GM12872 (cell line): ENCODE results near the gene TMPRSS4.

Source experiments
- TF ChIP-seq, protein P1 (sequence below): IDR thresholded peaks from 3 replicates; pipeline ENCODE4 v1.5.1; 2011; ENCODE audit warnings: low read depth, mild to moderate bottlenecking, low read length, moderate library complexity; ENCODE audit not compliant: insufficient read depth

Gene TMPRSS4

DNA sequence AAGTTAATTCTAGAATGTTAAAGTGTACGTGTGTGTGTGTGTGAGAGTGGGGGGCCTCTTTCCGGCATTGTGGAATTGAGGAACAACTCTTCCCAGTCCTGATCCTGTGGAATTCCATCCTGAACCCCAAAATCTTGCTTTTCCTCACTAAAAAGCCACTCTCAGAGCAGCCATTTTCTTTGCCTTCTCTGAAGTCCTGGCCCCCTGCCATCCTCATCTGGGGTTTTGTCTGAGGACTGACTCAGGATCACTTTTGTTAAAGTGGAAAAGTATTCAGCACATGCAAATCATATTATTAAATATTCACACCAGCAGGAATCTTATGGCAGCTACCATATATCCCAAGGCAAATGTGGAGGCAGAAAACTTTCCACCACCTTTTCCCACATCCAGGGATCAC lies 72.0 kb downstream of the TMPRSS4 start:
- TF ChIP-seq, protein P1, sequence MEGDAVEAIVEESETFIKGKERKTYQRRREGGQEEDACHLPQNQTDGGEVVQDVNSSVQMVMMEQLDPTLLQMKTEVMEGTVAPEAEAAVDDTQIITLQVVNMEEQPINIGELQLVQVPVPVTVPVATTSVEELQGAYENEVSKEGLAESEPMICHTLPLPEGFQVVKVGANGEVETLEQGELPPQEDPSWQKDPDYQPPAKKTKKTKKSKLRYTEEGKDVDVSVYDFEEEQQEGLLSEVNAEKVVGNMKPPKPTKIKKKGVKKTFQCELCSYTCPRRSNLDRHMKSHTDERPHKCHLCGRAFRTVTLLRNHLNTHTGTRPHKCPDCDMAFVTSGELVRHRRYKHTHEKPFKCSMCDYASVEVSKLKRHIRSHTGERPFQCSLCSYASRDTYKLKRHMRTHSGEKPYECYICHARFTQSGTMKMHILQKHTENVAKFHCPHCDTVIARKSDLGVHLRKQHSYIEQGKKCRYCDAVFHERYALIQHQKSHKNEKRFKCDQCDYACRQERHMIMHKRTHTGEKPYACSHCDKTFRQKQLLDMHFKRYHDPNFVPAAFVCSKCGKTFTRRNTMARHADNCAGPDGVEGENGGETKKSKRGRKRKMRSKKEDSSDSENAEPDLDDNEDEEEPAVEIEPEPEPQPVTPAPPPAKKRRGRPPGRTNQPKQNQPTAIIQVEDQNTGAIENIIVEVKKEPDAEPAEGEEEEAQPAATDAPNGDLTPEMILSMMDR: no peak

DNA sequence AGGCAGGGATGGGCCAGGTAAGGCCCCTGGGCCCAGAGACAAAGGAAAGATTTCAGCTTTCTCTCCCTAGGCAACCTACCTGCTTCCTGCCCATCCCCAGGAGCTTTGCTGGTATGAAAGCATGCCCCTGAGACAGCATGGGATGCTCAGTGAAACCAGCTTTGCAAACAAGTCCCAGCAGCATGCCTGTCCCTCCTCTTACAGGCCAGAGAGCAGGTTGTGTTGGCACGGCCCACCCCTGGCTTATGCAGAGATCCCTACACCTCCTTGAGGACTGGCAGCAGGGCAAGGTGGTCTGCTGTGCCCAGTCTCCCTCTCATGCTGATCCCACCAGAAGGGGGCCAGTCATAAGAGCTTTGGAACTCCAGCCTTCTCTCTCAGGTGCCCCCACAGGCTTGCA lies 72.6 kb downstream of the TMPRSS4 start:
- TF ChIP-seq, protein P1: no peak

DNA sequence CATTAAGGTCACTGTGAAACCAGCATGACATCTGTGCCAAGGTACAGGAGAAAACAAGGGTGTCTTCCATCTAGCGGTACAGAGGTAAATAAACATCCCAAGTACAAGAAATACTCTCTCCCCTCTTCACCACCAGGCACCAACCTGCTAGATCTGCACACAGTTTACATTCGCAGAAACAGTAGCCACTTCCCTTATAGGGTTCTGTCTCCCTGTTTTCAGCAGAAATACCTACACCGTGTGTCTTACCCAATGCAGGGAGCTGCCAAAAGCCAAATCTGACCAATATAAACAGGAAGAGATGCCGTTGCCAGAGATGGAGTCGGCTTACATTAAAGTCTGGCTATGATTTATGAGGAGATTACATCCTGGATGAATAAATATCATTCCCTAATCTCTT lies 74.6 kb downstream of the TMPRSS4 start:
- TF ChIP-seq, protein P1: no peak

DNA sequence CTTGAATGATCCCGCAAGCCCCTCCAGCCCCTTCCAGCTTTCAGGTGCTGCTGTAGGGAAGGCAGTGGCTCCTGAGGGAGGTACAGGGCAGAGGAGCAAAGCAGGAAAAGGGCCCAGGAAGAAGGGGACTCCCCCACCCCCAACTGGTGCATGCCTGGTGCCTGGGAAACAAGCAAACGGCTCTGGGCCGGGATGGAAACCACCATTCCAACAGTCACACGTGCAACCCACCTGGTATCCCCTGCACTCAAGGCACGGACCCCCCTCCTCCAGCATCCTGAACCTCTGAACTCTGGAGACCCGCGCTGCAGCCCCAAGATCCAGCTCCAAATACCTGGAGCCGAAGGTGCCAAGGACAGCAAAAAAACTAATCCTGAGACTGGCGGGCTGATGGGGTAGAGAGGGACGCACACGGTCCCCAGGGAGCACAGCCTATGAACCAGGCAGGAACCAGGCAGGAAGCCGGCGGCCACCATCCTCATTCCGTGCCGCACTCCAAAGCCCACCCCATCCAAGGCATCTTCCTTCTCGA lies 75.2 kb downstream of the TMPRSS4 start:
- TF ChIP-seq, protein P1: no peak

DNA sequence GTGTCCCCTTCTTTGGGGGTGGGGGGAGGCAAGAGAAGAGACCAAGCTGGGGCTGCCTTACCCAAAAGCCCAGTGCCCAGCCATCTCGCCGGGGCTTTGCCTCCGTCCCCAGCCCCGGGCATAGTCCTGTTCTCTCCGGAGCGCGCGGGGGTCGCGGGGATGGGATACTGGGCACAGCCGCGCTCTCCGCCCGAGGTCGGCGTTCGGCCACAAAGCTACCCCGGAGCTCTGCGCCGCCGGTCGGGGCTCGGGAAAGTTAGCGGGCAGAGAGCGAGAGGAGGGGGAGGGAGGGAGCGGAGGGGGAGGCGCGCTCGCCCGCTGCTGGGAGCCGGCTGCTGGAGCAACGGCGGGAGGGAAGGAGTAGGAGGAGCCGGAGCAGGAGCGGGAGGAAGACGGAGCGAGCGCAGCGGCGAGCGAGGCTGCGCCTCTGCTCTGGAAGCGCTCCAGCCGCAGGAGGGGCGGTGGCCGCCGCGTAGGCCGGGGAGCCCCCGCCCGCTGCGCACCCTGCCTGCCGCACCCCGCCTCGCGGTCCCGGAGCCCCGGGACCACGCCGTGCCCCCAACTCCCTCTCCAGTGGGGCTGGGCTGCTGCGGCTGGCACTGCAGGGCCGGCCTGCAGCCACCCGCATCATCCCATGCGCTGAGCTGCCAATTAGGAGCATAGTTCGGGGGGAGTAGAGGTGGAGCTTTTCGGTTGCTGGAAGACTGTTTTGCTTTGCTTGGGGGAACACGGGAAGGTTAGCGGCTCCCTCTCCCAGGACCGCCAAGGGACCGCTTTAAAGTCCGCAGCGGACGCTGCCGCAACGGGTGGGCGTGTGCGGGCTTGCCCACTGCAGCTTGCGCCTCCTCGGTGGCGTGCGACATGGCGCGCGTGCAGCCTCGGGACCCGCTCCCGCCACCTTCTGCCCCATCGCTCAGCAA lies 75.9 kb downstream of the TMPRSS4 start, which contains the start of gene SCN4B:
SCN4B (minus strand) TSS at position 272 of the 920 bp plus-strand sequence; CDS start at position 122, 150 bp downstream.
- TF ChIP-seq, protein P1: no peak

DNA sequence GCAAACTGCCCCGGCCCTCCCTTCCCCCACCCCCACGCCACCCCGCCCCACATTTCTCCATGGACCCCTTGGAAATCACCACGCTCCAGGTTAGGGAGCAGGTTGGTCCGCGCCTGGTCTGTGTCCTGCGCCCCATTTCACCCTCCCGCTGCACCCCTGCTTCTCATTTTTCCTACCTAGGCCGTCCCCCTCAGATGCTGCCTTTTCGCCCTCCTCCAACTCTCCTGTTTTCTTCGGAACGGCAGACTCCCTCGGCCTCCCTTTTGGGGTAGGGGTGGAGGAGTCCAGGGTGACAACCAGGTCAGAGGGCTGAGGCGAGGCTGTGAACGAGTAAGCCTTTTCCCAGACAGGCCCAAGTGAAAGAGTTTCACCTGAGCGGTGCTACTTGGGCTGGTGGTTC lies 76.6 kb downstream of the TMPRSS4 start:
- TF ChIP-seq, protein P1: no peak

DNA sequence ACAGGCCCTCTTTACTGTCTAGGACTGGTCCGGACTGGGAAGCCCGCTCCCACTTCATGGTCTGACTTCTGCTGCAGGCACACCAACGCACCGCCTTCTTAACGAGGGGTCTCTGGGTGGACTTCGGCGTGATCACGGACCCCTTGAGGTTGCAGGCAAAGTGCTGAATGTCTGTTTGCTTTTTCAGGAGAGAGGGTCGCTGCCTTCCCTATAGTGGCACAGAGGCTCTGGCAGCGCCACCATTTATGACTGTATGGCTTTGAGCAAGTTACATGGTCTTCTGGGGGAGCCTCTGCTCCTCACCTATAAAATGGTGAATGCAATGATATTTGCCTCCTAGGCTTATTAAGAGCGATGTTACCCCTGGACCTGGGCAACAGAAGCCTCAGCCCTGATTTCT lies 77.1 kb downstream of the TMPRSS4 start:
- TF ChIP-seq, protein P1: no peak
